Activated CD4-positive, alpha-beta T cell treated with anti-CD3 and anti-CD28 coated beads for 24 hours (primary cell): ENCODE data around the gene RBBP8.

ENCODE experiments used
- DNase-seq, 2 donors: peaks; one replicate each; pipeline ENCODE4 v3.0.0-alpha.2; 2020; ENCODE audit warnings: low read depth in 2 of 2

The RBBP8 gene

GRCh38 chr18:22998344-22998743 is 65.2 kb downstream of the RBBP8 start:
- DNase-seq = no peak

- DNase-seq = no peak
These were observed 66.1 kb downstream of the RBBP8 start for GRCh38 chr18:22999212-22999611.

DNA sequence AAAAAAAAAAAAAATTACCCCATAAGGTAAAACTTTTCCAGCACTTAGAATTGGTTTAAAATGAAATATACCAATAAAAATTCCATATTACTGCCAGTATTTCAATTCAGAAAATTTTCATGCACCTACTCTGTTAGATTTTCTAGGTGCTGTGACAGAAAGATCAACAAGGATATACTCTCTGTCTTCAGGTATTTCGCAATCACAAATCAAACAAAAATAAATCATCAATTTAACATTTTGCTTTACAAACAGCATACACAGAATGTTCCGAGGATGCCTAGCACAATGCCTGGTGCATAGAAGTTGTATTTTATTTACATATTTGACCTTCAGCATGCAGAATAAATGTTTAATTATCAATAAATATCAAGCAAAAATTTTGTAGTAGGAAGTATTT is 66.5 kb downstream of the RBBP8 start:
- DNase-seq = no peak

DNA sequence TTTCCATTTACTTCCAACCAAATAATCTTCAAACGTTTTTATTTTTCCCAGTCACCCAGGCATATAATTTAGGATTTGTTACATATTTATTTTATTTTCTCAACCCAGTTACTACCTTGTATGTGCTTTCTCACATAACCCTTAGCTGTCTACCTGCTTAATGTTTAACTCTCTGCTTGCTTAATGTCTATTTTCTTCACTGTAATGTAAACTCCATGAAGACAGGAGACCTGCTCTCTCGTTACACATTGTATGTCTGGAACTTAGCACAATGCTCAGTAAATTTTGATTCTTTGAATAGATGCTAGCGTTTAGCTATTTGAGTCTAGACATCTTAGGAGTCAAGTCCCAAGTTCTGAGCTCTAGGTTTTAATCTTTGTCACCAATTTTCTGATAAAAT is 70.2 kb downstream of the RBBP8 start:
- DNase-seq = no peak

- no peak for DNase-seq
These were observed 79.1 kb downstream of the RBBP8 start for GRCh38 chr18:23012249-23012648.

DNA sequence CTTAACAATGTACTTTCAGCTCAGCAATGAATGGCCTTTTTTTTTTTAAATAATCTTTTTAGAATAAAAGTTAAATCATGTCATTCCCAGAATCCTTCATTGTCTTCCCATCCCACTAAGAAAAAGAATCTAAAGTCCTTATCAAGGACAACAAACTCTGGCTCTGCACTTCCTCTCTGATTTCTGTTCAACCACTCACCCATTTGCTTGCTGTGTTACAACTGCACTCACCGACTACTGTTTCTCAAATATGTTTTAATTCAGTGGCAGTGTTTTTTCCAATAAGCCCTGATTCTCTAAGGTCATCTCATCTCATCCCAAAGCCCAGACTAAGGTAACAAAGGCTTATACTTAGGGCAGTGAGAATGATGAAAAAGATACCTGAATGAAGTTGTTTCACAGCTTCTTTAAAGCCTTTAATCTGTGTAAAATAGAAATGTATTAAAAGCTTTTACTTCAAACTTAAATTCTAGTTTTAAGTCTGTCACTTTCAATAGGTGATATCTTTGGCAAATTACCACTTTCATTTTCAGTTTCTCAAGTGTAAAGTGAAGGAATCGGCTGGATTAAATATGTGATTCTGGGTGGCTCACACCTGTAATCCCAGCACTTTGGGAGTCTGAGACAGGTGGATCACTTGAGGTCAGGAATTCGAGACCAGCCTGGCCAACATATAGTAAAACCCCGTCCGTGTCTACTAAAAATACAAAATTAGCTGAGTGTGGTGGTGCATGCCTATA is 87.6 kb downstream of the RBBP8 start:
- no peak for DNase-seq

DNA sequence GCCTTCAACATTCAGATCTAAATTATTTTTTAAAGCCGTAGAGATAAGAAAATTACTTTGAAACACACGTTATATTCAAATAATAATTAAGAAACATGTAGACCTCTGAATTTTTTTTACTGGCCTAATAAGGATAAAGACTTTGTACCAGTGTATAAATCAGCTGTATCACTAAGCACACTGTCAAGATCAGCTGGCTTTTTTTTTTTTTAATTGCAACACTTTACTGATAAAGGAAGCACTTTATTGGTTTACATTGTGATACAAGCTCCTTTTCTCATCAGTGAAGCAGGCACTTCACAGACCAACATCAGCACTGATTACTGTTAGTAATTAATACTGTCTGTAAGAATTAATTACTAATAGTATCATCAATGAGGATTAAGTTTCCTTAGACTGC is 88.5 kb downstream of the RBBP8 start:
- no peak for DNase-seq

DNA sequence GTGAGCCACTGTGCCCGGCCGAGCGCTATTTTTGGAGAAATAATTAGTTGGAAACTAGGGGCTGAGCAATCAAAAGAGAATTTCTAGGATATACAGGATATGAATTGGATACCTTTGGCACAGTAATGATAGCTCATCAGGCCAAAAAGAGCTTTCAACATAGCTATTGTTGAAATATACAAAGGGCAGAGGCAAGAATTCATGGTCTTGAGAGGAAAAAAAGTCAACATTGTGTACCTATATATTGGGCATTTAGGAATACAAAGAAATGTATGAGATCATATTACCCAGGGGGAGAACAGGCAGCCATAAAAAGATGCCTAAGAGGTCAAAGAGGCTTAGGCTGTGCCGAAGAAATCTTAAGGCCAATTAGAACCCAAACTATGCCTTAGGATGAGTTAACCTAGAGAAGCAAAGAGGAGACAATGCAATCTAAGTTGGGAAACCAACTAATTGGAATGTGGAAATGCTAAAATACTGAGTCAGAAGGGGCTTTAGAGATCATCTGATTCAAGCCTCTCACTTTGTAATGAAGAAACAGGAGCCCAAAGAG is 99.0 kb downstream of the RBBP8 start:
- DNase-seq = no peak

GRCh38 chr18:23033056-23033455 is 99.9 kb downstream of the RBBP8 start:
- DNase-seq = no peak

GRCh38 chr18:23036660-23037201 is 103.6 kb downstream of the RBBP8 start:
- no peak for DNase-seq

DNA sequence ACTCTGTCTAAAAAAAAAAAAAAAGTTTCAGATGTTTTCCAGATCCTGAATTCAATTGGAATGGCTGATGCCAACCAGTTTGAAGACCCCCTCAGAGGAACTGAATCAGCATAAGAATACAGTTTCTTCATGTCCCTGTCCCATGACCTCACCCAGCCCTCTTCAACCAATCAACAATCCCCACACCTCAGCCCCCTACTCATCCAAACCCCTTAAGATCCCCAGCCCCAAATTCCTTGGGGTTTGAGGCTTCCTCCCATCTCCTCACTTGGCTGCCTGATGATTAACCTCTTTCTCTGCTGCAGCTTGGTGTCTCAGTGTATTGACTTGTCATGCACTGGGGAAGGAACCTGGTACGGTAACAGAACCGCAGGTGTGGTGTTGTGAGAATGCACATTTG is 104.5 kb downstream of the RBBP8 start:
- DNase-seq = no peak

GRCh38 chr18:23038712-23039111 is 105.6 kb downstream of the RBBP8 start:
- DNase-seq = no peak

- DNase-seq = no peak
These were observed 109.0 kb downstream of the RBBP8 start for GRCh38 chr18:23042133-23042532.

DNA sequence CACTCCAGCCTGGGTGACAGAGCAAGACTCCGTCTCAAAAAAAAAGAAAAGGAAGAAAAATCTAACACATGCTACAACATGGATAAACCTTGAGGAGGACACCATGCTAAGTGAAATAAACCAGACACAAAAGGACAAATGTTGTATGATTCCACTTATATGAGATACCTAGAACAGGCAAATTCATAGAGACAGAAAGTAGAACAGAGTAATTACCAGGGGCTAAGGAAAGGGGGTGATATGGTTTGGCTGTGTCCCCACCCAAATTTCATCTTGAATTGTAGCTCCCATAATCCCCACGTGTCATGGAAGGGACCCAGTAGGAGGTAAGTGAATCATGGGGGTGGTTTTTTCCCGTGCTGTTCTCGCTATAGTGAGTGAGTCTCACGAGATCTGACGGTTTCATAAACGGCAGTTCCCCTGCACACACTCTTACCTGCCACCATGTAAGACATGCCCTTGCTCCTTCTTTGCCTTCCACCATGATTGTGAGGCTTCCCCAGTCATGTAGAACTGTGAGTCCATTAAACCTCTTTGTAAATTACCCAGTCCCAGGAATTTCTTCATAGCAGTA is 110.8 kb downstream of the RBBP8 start:
- DNase-seq = no peak

DNA sequence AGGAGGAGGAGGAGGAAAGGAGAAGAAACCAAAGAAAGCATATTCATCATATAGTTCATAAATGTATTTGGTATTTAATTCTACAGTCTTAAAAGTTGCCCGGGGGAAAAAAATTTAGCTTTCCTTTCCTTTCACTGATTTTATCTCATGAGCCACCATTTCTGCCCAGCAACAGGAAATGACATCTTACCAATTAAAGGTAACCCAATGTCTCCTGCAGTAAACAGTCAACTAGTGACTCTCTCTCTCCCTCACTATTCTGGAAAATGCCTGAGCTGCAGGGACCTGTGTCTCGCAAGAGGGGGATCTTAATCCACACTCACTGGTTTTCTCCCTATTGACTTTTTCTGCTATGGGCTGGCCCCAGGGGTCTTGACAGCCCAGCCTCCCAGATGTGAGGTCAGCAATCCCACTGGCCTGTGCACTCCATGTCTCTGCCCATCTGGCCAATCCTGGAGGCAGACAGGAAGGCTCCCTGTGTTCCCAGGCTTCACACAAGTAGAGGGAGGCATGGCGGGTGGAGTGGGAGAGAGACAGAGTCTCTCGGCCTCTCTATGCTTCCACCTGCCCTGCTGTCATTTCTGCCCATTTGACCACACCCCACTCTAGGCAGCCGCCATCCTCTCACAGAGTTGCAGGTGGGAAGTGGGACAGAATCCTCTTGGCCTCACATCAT is 116.7 kb downstream of the RBBP8 start:
- DNase-seq = no peak

DNA sequence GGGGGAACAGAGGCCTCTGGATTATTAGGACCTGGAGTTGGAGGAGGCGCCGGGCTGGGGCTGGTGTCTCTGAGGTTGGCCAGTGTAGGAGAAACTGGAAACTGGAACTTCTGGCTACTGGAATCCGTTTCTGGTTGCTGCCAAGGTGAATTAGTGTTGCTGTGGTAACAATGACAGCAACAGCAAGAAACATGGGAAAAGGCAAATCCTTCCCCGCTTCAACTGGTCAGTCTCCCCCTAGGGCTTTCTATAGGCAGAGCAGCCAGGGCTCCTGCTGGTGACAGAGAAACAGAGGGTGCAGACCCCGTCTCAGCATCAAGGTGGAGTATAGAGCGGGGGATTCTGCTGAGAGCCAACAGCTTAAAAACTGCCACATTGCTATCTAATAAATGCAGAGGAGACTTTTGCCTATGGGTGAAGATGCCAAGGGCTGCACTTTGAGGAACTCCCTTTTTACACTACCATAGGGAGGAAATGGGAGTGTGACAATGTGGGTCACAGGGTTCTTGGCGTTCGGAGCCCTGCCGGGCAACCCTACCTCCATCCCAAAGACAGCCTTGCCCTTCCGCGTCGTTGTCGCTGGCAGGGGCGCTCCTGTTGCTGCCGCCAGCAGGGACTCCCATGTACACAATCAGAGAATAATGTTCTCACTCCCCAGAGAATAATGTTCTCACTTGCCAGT is 120.8 kb downstream of the RBBP8 start:
- no peak for DNase-seq

GRCh38 chr18:23054553-23054952 is 121.4 kb downstream of the RBBP8 start:
- no peak for DNase-seq

- DNase-seq = no peak
These were observed 123.2 kb downstream of the RBBP8 start for GRCh38 chr18:23056315-23056714.

GRCh38 chr18:23057096-23057495 is 124.0 kb downstream of the RBBP8 start:
- DNase-seq = no peak

DNA sequence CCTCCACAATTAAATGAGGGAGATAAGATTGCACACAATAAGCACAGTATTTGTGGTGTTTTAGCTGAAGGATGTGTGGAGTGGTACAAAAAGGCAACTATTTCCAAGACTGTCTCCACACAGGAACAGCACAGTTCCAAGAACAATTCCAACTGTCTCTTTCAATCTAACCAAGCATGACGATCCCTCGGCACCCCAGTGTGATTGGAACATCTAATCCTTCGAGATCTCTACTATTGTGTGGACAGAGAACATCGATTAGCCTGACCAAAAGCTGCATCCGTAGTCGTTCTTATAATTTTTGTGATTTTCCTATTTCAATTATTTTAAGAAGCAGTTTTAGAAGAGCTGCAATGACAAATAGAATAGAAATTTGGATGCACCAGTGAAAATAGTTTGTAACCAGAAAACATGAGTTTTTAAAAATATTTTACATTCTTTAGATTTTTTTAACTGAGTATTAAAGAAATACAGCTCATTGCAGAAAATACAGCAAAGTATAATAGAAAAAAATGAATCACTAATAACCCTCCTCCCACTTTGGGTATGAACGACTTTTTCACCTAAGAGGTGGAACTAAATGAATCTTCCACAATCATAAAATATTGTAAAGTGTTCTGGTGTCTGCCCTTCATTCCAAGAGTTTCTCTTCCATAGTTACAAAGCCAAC is 125.8 kb downstream of the RBBP8 start:
- no peak for DNase-seq
